Measurements from ENCODE around the gene KCND3. TPM values are rescaled to one million over a fixed set of nuclear protein-coding genes. Genes with fewer than 3 reads are reported as not detected.

KCND3 gene
- polyA plus RNA-seq, 1 donor from 2014 or later: not detected

GRCh38 chr1:111739925-111740765, 249.3 kb downstream of the KCND3 start:
- peaks cover 19% of the 10 kb centered on the region for H3K27me3 Mint-ChIP-seq
- H3K36me3 Mint-ChIP-seq: no peaks in the 10 kb centered on the region
- H3K4me3 Mint-ChIP-seq: peak overlapping the region; percentile 90 to 99 (median 93)
- peak overlapping the region; percentile 46 to 88 (median 73) for H3K27ac Mint-ChIP-seq
- H3K4me1 Mint-ChIP-seq: peaks cover 7 to 20% (median 12%) of the 10 kb centered on the region in 3 donors
- no peaks in the 10 kb centered on the region for H3K9me3 Mint-ChIP-seq

- Mint-ChIP-seq H3K36me3 (no peaks in the 10 kb centered on the region), H3K27ac (peak within 1 kb of the TSS; percentile 46 to 88 (median 73)), H3K9me3 (no peaks in the 10 kb centered on the region), H3K27me3 (peaks cover 19% of the 10 kb centered on the region), H3K4me3 (peak within 1 kb of the TSS; percentile 90 to 99 (median 93)), H3K4me1 (peaks cover 7 to 20% (median 12%) of the 10 kb centered on the region in 3 donors)
Measured at GRCh38 chr1:111739194-111739924, 250.1 kb downstream of the KCND3 start, which contains the start of gene INKA2. Gene INKA2, minus strand, starts transcription at chr1:111739395. Its CDS starts 153 bp downstream, at chr1:111739242.

- no peaks in the 10 kb centered on the region for H3K36me3 Mint-ChIP-seq
- peak overlapping the region in 2 of 3 donors; percentile 35 to 88 for H3K27ac Mint-ChIP-seq
Measured at GRCh38 chr1:111738436-111739193, 250.9 kb downstream of the KCND3 start.

GRCh38 chr1:111738133-111738435, 251.4 kb downstream of the KCND3 start:
- no peaks in the 10 kb centered on the region for H3K36me3 Mint-ChIP-seq
- H3K9me3 Mint-ChIP-seq: no peaks in the 10 kb centered on the region
- H3K27ac Mint-ChIP-seq: peak overlapping the region in 2 of 3 donors; percentile 19 to 88
- peak overlapping the region; percentile 90 to 99 (median 93) for H3K4me3 Mint-ChIP-seq
- H3K4me1 Mint-ChIP-seq: peaks cover 7 to 20% (median 13%) of the 10 kb centered on the region in 3 donors
- peaks cover 19% of the 10 kb centered on the region for H3K27me3 Mint-ChIP-seq

More at GRCh38 chr1:111738436-111739193, 250.9 kb downstream of the KCND3 start:
- H3K27me3 Mint-ChIP-seq: peaks cover 19% of the 10 kb centered on the region
- peaks cover 7 to 20% (median 12%) of the 10 kb centered on the region in 3 donors for H3K4me1 Mint-ChIP-seq
- H3K9me3 Mint-ChIP-seq: no peaks in the 10 kb centered on the region
- peak overlapping the region; percentile 90 to 99 (median 93) for H3K4me3 Mint-ChIP-seq

- peak overlapping the region in 2 of 3 donors; percentile 76 to 88 for H3K27ac Mint-ChIP-seq
- no peaks in the 10 kb centered on the region for H3K36me3 Mint-ChIP-seq
- H3K4me3 Mint-ChIP-seq: peak overlapping the region; percentile 90 to 99 (median 93)
- H3K27me3 Mint-ChIP-seq: peaks cover 19% of the 10 kb centered on the region
- H3K4me1 Mint-ChIP-seq: peaks cover 7 to 20% (median 15%) of the 10 kb centered on the region in 3 donors
- no peaks in the 10 kb centered on the region for H3K9me3 Mint-ChIP-seq
Measured at GRCh38 chr1:111737216-111738132, 252.0 kb downstream of the KCND3 start.

GRCh38 chr1:111736548-111737215, 252.8 kb downstream of the KCND3 start:
- peaks cover 19% of the 10 kb centered on the region for H3K27me3 Mint-ChIP-seq
- H3K9me3 Mint-ChIP-seq: no peaks in the 10 kb centered on the region
- H3K27ac Mint-ChIP-seq: peak overlapping the region in 1 of 3 donors; percentile 76
- peaks cover 7 to 20% (median 15%) of the 10 kb centered on the region in 3 donors for H3K4me1 Mint-ChIP-seq
- H3K4me3 Mint-ChIP-seq: peak overlapping the region in 2 of 4 donors; percentile 23 to 44
- no peaks in the 10 kb centered on the region for H3K36me3 Mint-ChIP-seq

GRCh38 chr1:111735858-111736544, 253.5 kb downstream of the KCND3 start:
- Mint-ChIP-seq H3K9me3 (no peaks in the 10 kb centered on the region), H3K27me3 (peaks cover 12% of the 10 kb centered on the region), H3K4me1 (peaks cover 7 to 20% (median 15%) of the 10 kb centered on the region in 3 donors)

GRCh38 chr1:111735321-111735720, 254.1 kb downstream of the KCND3 start:
- Mint-ChIP-seq H3K4me1 (peaks cover 6 to 15% (median 15%) of the 10 kb centered on the region in 3 donors), H3K4me3 (no peak overlapping the region), H3K36me3 (no peaks in the 10 kb centered on the region), H3K27me3 (peaks cover 7% of the 10 kb centered on the region), H3K9me3 (no peaks in the 10 kb centered on the region), H3K27ac (no peak overlapping the region)

More at GRCh38 chr1:111735858-111736544, 253.5 kb downstream of the KCND3 start:
- H3K27ac Mint-ChIP-seq: no peak overlapping the region
- H3K4me3 Mint-ChIP-seq: no peak overlapping the region
- H3K36me3 Mint-ChIP-seq: no peaks in the 10 kb centered on the region

- Mint-ChIP-seq H3K4me3 (no peak overlapping the region), H3K4me1 (peaks cover 5 to 14% (median 13%) of the 10 kb centered on the region in 3 donors), H3K36me3 (no peaks in the 10 kb centered on the region), H3K27ac (no peak overlapping the region), H3K9me3 (no peaks in the 10 kb centered on the region), H3K27me3 (peaks cover 7% of the 10 kb centered on the region)
Measured at GRCh38 chr1:111734856-111735255, 254.6 kb downstream of the KCND3 start.

- Mint-ChIP-seq H3K4me3 (no peak overlapping the region), H3K4me1 (peaks cover 3 to 13% (median 10%) of the 10 kb centered on the region in 3 donors), H3K27ac (no peak overlapping the region), H3K36me3 (no peaks in the 10 kb centered on the region), H3K27me3 (peaks cover 7% of the 10 kb centered on the region), H3K9me3 (no peaks in the 10 kb centered on the region)
Measured at GRCh38 chr1:111734426-111734825, 255.0 kb downstream of the KCND3 start.

GRCh38 chr1:111733992-111734341, 255.5 kb downstream of the KCND3 start:
- no peak overlapping the region for H3K27ac Mint-ChIP-seq
- no peak overlapping the region for H3K4me3 Mint-ChIP-seq
- peaks cover 7% of the 10 kb centered on the region for H3K27me3 Mint-ChIP-seq
- H3K9me3 Mint-ChIP-seq: no peaks in the 10 kb centered on the region
- no peaks in the 10 kb centered on the region for H3K36me3 Mint-ChIP-seq
- peaks cover 3 to 13% (median 10%) of the 10 kb centered on the region in 3 donors for H3K4me1 Mint-ChIP-seq

- H3K27ac Mint-ChIP-seq: peak overlapping the region in 1 of 3 donors; percentile 27
- no peak overlapping the region for H3K4me3 Mint-ChIP-seq
- peaks cover 3 to 10% (median 10%) of the 10 kb centered on the region in 3 donors for H3K4me1 Mint-ChIP-seq
Measured at GRCh38 chr1:111733183-111733991, 256.1 kb downstream of the KCND3 start.

More at GRCh38 chr1:111733183-111733991, 256.1 kb downstream of the KCND3 start:
- H3K9me3 Mint-ChIP-seq: no peaks in the 10 kb centered on the region
- H3K27me3 Mint-ChIP-seq: peaks cover 7% of the 10 kb centered on the region
- no peaks in the 10 kb centered on the region for H3K36me3 Mint-ChIP-seq

All from IgD-negative memory B cell (primary cell).